ENCODE results near the gene LSM3.

The LSM3 gene

DNA sequence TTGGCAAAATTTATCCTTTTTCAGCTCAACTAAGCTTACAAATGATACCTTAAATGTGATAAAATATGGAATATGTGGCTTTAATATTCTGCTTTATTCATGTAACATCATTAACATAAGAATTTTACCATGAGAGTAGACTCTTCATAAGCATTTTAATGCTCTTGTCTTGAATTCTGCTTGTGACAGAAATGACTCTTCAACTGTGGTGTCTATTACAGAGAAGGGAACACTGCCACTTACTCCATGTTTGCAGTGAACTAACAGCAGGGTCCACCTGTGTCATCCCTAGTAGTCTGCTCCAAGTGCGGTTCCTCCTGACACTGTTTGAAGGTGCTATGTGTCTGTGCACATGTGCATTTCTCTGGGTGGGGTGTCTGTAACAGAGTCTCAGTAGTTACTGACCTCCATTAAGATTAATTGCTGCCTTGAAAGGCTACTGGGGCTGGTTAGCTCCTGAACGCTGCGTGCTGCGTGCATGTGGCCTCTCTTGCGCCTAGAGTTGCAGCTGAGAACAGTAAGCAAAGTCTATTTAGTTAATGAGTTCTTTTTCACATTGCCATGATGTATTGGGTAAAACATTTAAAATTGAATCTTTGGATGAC is 8.3 kb downstream of the LSM3 start:
- Histone ChIP-seq H3K4me3 (ENCODE audit: low read depth, low read length, poor library complexity, severe bottlenecking) (no peak overlapping the region), H3K4me1 (ENCODE audit: insufficient read depth, low read length, severe bottlenecking) (no peaks in the 10 kb centered on the region), H3K27me3 (ENCODE audit: insufficient read depth, low read length) (no peaks in the 10 kb centered on the region), H3K9me3 (ENCODE audit: low read length) (no peaks in the 10 kb centered on the region), H3K36me3 (ENCODE audit: insufficient read depth, low read length) (peaks cover 75% of the 10 kb centered on the region), H4K20me1 (ENCODE audit: insufficient read depth, low read length) (no peaks in the 10 kb centered on the region), H3F3A (ENCODE audit: insufficient read depth, low read length) (no peaks in the 10 kb centered on the region), H3K9me2 (ENCODE audit: low read depth, low read length) (no peaks in the 10 kb centered on the region), H2AFZ (ENCODE audit: low read length) (no peak overlapping the region), H3K79me2 (ENCODE audit: insufficient read depth, low read length) (peaks cover 4% of the 10 kb centered on the region; the same call in 1 of the 2 replicates), H3K9ac (ENCODE audit: low read length) (no peak overlapping the region), H3K27ac (ENCODE audit: low read depth, low read length, poor library complexity, severe bottlenecking) (no peak overlapping the region), H3K4me2 (ENCODE audit: low read length) (no peak overlapping the region)
- no peak for TF ChIP-seq EZH2 (IDR thresholded peaks at IDR 0.05; ENCODE audit: borderline replicate concordance, low read length)
- TF ChIP-seq, protein P1, sequence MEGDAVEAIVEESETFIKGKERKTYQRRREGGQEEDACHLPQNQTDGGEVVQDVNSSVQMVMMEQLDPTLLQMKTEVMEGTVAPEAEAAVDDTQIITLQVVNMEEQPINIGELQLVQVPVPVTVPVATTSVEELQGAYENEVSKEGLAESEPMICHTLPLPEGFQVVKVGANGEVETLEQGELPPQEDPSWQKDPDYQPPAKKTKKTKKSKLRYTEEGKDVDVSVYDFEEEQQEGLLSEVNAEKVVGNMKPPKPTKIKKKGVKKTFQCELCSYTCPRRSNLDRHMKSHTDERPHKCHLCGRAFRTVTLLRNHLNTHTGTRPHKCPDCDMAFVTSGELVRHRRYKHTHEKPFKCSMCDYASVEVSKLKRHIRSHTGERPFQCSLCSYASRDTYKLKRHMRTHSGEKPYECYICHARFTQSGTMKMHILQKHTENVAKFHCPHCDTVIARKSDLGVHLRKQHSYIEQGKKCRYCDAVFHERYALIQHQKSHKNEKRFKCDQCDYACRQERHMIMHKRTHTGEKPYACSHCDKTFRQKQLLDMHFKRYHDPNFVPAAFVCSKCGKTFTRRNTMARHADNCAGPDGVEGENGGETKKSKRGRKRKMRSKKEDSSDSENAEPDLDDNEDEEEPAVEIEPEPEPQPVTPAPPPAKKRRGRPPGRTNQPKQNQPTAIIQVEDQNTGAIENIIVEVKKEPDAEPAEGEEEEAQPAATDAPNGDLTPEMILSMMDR (IDR thresholded peaks at IDR 0.05; ENCODE audit: low read length) = no peak

DNA sequence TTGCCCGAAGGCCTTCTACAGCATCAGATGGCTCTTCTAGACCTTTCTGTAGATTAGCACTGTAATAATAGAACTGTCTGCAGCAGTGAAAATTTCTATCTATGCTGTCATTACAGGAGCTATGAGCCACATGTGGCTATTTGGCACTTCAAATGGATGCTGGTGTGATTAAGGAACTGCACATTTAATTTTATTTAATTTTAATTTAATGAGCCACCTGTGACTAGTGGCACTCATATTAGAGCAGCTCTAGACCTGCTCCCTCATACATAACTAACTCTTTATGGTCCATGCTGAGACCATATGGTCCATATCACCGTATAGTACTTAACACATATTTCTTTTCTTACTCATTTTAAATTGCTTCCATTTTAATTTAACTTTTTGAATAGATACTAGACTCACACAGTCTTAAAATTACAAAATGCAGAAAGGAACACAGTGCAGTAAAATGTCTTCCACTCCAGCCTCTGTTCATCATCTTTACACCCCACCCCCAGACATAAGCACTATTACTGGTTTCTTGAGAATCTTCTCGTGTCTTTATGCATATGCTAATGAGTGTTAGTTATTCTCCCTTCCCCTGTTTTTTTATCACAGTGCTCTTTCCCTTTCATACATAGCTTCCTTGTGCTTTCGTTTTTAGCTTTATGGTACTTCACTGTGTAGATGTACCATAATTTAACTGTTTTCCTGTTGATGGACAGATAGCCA is 9.6 kb downstream of the LSM3 start:
- H3K4me1 ChIP-seq (ENCODE audit: insufficient read depth, low read length, severe bottlenecking) = no peaks in the 10 kb centered on the region
- peaks cover 4% of the 10 kb centered on the region; the same call in 1 of the 2 replicates for H3K79me2 ChIP-seq (ENCODE audit: insufficient read depth, low read length)
- no peaks in the 10 kb centered on the region for H4K20me1 ChIP-seq (ENCODE audit: insufficient read depth, low read length)
- no peak overlapping the region for H3K27ac ChIP-seq (ENCODE audit: low read depth, low read length, poor library complexity, severe bottlenecking)
- no peak for TF ChIP-seq EZH2 (IDR thresholded peaks at IDR 0.05; ENCODE audit: borderline replicate concordance, low read length)
- TF ChIP-seq, protein P1 (IDR thresholded peaks at IDR 0.05; ENCODE audit: low read length) = no peak
- H3K9ac ChIP-seq (ENCODE audit: low read length) = no peak overlapping the region
- no peak overlapping the region for H3K4me2 ChIP-seq (ENCODE audit: low read length)
- H3K27me3 ChIP-seq (ENCODE audit: insufficient read depth, low read length) = no peaks in the 10 kb centered on the region
- no peaks in the 10 kb centered on the region for H3K9me2 ChIP-seq (ENCODE audit: low read depth, low read length)
- H3K36me3 ChIP-seq (ENCODE audit: insufficient read depth, low read length) = peaks cover 62% of the 10 kb centered on the region
- no peaks in the 10 kb centered on the region for H3K9me3 ChIP-seq (ENCODE audit: low read length)
- no peak overlapping the region for H3K4me3 ChIP-seq (ENCODE audit: low read depth, low read length, poor library complexity, severe bottlenecking)
- no peaks in the 10 kb centered on the region for H3F3A ChIP-seq (ENCODE audit: insufficient read depth, low read length)
- H2AFZ ChIP-seq (ENCODE audit: low read length) = no peak overlapping the region

DNA sequence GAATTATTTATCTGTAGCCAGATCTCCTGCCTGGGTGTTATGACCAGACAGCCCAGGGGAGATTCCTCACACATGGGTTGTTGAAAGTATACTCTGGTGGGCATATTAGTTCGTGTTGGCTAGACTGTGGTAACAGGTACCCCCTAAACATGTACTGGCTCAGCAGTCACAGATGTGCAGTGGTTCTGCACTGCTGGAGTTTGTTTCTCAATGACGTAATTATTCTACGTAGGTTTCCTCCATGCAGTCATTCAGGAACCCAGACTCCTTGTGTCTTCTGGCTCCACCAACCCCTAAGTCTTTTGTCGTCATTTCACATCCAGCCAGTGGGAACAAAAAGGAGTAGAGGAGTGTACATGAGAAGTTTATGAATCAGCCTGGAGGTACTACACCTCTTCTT is 16.2 kb downstream of the LSM3 start:
- H3K9me2 ChIP-seq (ENCODE audit: low read depth, low read length) = no peaks in the 10 kb centered on the region
- H3F3A ChIP-seq (ENCODE audit: insufficient read depth, low read length) = no peaks in the 10 kb centered on the region
- no peak overlapping the region for H3K4me2 ChIP-seq (ENCODE audit: low read length)
- no peaks in the 10 kb centered on the region for H3K4me1 ChIP-seq (ENCODE audit: insufficient read depth, low read length, severe bottlenecking)
- no peak overlapping the region for H3K9ac ChIP-seq (ENCODE audit: low read length)
- no peak overlapping the region for H3K27ac ChIP-seq (ENCODE audit: low read depth, low read length, poor library complexity, severe bottlenecking)
- peaks cover 51% of the 10 kb centered on the region for H3K36me3 ChIP-seq (ENCODE audit: insufficient read depth, low read length)
- H4K20me1 ChIP-seq (ENCODE audit: insufficient read depth, low read length) = no peaks in the 10 kb centered on the region
- no peaks in the 10 kb centered on the region for H3K9me3 ChIP-seq (ENCODE audit: low read length)
- H3K27me3 ChIP-seq (ENCODE audit: insufficient read depth, low read length) = no peaks in the 10 kb centered on the region
- H3K4me3 ChIP-seq (ENCODE audit: low read depth, low read length, poor library complexity, severe bottlenecking) = no peak overlapping the region
- H3K79me2 ChIP-seq (ENCODE audit: insufficient read depth, low read length) = peaks cover 4% of the 10 kb centered on the region; the same call in 1 of the 2 replicates
- TF ChIP-seq, protein P1 (IDR thresholded peaks at IDR 0.05; ENCODE audit: low read length) = no peak
- no peak for TF ChIP-seq EZH2 (IDR thresholded peaks at IDR 0.05; ENCODE audit: borderline replicate concordance, low read length)
- no peak overlapping the region for H2AFZ ChIP-seq (ENCODE audit: low read length)

Data from OCI-LY1 (cell line).